HG02884 (cell line): ENCODE measurements around the gene TLL2.

ENCODE experiments used
- ATAC-seq: cut with Tn5 transposase; IDR thresholded peaks from one replicate; pipeline ENCODE4 v1.9.1; 2021; ENCODE audit warnings: mild to moderate bottlenecking, moderate library complexity; ENCODE audit not compliant: unreplicated experiment

Gene TLL2

GRCh38 chr10:96334616-96335526, 178.9 kb downstream of the TLL2 start:
- ATAC-seq, result no peak

- no peak for ATAC-seq
Observed at GRCh38 chr10:96333101-96333500, 180.6 kb downstream of the TLL2 start.

- ATAC-seq, result no peak
Observed at GRCh38 chr10:96327462-96327861, 186.3 kb downstream of the TLL2 start.

- ATAC-seq, result peak; percentile 95
Observed at GRCh38 chr10:96325719-96326373, 187.9 kb downstream of the TLL2 start.

GRCh38 chr10:96324447-96324846, 189.3 kb downstream of the TLL2 start:
- no peak for ATAC-seq

- no peak for ATAC-seq
Observed at GRCh38 chr10:96322275-96322674, 191.5 kb downstream of the TLL2 start.

- no peak for ATAC-seq
Observed at GRCh38 chr10:96321822-96322221, 191.9 kb downstream of the TLL2 start.

- no peak for ATAC-seq
Observed at GRCh38 chr10:96319754-96320474, 193.8 kb downstream of the TLL2 start.

GRCh38 chr10:96317067-96317833, 196.5 kb downstream of the TLL2 start:
- no peak for ATAC-seq
